GM19035 (cell line): ENCODE results near the gene SCAANT1.

ENCODE experiments used
- ATAC-seq: cut with Tn5 transposase; IDR thresholded peaks from one replicate; pipeline ENCODE4 v1.9.1; 2021; ENCODE audit not compliant: unreplicated experiment

Gene SCAANT1

DNA sequence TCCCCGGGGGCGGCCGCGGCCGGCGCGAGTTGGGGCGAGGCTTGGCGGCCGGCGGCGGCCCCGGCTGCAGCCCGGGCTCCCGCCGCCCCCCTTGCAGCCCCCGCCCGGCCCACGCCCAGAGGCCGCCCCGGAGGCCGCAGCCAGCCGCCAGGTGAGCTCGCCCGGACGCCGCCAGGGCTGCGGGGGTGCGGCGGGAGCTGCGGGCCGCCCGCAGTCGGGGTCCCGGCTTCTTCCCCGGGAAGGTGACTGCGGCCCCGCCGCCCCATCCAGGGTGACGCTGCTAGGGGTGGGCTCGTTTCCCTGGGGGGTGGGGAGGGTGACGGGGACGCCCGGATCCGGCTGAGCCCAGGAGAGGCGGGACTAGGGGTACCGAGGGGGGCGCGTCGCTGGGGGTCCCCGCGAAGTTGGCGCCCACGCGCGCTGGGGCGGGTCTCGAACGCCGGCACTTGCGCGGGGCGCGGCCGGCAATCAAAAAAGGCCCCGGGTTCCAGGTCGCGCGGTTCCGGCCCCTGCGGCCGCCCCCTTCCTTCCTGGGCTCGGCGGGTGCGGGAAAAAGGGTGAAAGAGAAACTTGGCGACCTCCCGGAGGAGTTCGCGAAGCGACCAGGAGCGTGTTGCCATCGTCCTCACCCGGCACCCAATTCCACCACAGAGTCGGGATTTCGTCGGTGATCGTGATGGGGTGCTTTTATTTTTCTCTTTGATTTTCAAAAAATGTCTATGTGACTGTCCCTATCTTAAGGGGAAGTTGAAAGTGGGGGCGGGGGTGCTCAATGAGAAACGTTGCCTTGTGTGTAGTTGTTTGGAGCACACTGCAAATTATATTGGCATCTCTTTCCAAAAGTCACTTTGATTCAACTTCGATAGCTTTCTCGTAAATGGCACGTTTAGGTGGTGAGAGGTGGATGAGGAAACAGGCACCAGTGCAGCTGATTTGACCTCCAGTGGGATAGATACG is 47.9 kb downstream of the SCAANT1 start:
- ATAC-seq: peak; percentile 54

DNA sequence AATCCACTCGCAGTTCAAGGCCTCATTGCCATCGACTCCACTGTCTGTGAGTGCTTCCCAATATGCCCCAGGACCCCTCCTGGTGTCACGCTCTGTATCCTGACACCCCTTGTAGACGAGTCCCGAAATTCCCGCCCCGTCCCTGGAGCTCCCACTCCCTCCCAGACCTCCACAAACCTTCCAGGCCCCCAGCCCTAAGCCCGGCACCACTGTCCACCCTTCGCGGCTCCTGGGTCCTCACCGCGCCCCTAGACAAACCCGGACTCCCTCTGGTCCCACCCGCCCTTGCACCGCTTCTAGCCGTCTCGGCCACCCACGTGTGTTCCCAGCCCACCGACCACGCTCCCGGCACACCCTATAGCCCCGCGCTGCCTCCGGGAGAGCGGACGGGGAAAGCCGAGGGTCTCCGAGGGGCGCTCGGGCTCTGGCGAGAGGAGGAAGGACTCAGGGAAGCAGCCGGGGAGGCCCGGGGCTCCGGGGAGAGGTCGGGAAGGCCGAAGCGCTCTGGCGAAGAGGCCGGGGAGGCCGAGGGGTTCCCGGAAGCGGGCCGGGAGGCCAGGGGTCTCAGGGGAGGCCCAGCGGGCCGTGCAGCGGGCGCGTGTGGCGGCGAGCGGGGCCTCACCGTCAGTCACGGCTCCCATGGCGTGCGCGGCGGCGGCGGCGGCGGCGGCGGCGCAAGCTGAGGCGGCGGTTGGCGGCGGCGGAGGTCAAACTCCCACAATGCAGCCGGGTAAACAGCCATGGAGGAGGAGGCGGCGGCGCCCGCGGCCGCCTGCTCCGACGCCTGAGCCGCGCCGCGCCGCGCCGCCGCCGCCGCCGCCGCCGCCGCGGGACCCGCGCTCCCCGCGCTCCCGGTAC is 48.8 kb downstream of the SCAANT1 start, which contains the start of the genes ATXN7 and THOC7:
Gene ATXN7, plus strand, starts transcription at position 718 of the 858 bp plus-strand sequence. CDS start 48,732 bp downstream, outside the sequence.
Gene THOC7, minus strand, starts transcription at position 656 of the 858 bp plus-strand sequence. Its CDS starts 15 bp downstream, at position 641.
- peak; percentile 75 for ATAC-seq

DNA sequence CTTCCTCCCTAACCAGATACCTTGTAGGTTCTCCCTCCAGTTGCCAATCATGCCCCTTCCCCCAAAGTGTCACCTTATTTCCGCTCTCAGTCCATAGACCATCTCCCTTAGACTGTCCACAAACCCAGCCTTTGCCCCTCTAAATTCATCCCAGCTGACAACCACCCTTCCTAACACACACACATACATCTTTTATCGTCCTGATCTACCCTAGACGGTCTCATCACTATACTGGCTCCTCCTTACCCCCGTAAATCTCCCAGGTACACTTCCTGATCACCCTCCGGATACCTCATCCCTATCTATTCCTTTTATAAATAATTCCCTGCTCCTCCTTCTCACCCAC is 49.4 kb downstream of the SCAANT1 start:
- no peak for ATAC-seq
